ENCODE results near the gene ATG16L1. TPM values are rescaled to one million over a fixed set of nuclear protein-coding genes. Genes with fewer than 3 reads are reported as not detected.
A peak's percentile ranks its signal among the peaks of the same experiment; 100 is the strongest.

The ATG16L1 gene
- total RNA-seq (2014; rRNA removed; shearing (Covaris generic)) = 28.1 and 28.7 TPM in 2 replicates
- polyA plus RNA-seq (2015; cell fraction: cytosol; rRNA removed) = 22.4 and 25.7 TPM in 2 replicates
- 53.2 and 57.3 TPM in 2 replicates for polyA plus RNA-seq (2015; cell fraction: nucleus; rRNA removed)

DNA sequence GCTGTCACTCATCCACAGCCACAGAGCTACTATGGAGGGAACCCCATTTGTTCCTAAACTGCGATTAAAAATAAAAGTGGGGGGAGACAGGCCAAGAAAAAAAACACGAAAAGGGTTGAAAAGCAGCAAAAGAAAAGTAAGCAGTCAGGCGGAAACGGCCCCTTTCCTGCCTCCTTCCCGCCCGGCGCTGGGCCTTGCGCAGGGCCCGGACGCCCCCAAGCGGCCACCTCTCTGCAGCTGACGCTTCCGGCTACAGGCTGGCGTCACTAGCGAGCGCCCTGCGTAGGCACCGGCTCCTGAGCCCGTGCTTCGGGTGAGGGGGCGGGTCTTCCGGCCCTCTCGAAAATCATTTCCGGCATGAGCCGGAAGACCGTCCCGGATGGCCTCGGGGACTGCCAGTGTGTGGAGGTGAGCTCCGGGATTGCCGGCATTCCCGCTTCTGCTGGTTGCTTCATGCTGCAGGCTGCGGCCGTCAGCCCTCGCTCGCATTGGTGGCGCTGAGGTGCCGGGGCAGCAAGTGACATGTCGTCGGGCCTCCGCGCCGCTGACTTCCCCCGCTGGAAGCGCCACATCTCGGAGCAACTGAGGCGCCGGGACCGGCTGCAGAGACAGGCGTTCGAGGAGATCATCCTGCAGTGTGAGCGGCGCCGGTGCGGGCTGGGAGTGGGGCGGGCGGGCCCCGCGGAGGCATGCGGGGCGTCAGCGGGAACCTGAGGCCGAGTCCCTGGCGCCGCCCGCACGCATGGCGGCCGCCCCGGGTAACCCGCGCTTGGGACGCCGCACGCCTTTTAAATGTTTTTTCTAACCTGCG is at the start of gene ATG16L1:
ATG16L1 (plus strand) TSS at position 368 of the 811 bp plus-strand sequence; CDS start at position 523, 155 bp downstream.
- peak; percentile 94 for DNase-seq (ENCODE audit: low read depth, low spot score)
- in situ Hi-C loops (cut with HindIII; ENCODE audit: low pct_unique_long_range_greater_than_20kb, low sequenced_read_pairs) = no loop called here

GRCh38 chr2:233202531-233202944 is 48.9 kb upstream of the ATG16L1 start:
- in situ Hi-C loops (cut with HindIII; ENCODE audit: low pct_unique_long_range_greater_than_20kb, low sequenced_read_pairs) = no loop called here
- DNase-seq (ENCODE audit: low read depth, low spot score) = no peak

- DNase-seq (ENCODE audit: low read depth, low spot score) = no peak
- in situ Hi-C loops (cut with HindIII; ENCODE audit: low pct_unique_long_range_greater_than_20kb, low sequenced_read_pairs) = no loop called here
Observed at GRCh38 chr2:233203060-233203459, 48.4 kb upstream of the ATG16L1 start.

DNA sequence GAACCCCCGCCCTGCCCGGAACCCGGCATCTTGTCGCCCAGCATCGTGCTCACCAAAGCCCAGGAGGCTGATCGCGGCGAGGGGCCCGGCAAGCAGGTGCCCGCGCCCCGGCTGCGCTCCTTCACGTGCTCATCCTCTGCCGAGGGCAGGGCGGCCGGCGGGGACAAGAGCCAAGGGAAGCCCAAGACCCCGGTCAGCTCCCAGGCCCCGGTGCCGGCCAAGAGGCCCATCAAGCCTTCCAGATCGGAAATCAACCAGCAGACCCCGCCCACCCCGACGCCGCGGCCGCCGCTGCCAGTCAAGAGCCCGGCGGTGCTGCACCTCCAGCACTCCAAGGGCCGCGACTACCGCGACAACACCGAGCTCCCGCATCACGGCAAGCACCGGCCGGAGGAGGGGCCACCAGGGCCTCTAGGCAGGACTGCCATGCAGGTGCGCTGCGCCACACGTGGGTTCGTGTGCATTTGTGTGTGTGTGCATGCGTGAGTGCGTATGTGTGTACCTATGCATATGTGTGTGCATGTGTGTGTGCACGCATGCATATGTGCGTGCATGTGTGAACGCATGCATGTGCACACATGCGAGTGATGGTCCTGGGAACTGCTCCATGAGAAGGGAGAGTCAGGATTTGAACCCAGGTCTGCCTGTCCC is 47.1 kb upstream of the ATG16L1 start:
- in situ Hi-C loops (cut with HindIII; ENCODE audit: low pct_unique_long_range_greater_than_20kb, low sequenced_read_pairs) = no loop called here
- DNase-seq (ENCODE audit: low read depth, low spot score) = no peak

- no peak for DNase-seq (ENCODE audit: low read depth, low spot score)
- in situ Hi-C loops (cut with HindIII; ENCODE audit: low pct_unique_long_range_greater_than_20kb, low sequenced_read_pairs) = no loop called here
Observed at GRCh38 chr2:233208382-233209116, 42.9 kb upstream of the ATG16L1 start.

DNA sequence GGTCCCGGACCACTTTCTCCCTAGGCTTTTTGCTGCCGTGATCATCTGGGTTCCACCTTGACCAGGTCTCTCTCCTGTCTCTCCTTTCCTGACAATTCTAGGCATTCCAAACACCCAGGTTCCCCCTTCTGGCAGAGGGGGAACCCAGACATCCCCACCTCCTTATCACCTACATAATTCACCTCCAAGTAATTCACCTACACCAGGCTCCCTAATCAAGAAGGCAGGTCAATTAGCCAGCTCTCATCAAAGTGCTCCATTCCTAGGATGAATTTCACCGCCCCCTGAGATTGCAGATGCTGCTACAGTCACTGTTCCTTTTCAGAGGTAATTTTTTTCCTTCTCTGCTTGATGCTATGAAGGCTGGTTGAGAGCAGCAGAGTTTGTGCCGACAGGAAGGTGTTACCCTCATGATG is 42.3 kb upstream of the ATG16L1 start:
- in situ Hi-C loops (cut with HindIII; ENCODE audit: low pct_unique_long_range_greater_than_20kb, low sequenced_read_pairs) = no loop called here

DNA sequence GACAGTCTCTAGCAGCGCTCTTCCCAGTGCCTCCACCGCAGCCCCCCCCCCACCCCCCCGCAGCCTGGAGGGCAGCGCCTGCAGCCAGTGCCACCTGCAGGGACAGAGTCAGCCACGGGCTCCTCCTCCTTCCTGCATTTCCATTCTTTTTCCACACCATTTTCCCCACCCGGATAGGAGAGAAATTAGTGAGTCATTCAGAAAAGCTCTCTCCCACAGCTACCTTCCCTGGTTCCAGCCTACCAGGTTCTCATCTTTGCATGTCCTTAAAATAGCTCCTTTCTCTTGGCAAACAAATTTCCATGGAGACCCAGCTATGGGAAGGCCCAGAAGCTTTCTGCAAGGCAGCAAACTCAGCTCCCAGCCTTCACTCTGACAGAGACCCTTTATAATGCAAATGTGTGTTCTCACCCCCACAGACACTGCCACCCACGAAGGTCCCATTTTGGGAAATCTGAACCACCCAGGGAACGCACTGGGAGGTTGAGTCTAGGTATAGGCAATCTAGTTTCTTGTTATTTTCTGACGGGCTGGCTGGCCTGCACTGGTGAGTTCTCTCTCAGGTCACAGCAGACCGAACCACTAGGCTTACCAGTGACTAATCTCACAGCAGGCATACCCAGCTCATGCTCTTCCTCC is 41.8 kb upstream of the ATG16L1 start:
- DNase-seq (ENCODE audit: low read depth, low spot score) = no peak
- in situ Hi-C loops (cut with HindIII; ENCODE audit: low pct_unique_long_range_greater_than_20kb, low sequenced_read_pairs) = no loop called here

More for the DNA sequence above, 42.3 kb upstream of the ATG16L1 start:
- no peak for DNase-seq (ENCODE audit: low read depth, low spot score)

DNA sequence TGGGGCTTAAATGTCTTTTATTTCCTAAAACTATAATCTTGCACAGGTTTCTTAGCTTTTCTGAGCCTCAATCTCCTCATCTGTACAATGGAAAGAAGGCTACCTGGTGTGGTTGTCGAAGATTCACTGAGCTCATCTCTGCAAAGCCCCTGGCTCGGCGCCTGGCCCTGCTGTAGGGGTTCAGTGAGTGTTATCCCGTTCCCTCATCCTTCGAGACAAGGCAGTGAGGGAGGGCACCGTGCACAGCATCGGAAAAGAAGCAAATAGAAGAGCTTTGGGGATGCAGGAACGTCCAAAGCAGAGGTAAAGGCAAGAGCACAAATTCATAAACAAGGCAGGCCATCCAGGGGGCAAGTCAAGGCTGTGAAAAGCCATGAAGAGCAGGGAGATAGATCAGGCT is 41.2 kb upstream of the ATG16L1 start:
- no peak for DNase-seq (ENCODE audit: low read depth, low spot score)
- in situ Hi-C loops (cut with HindIII; ENCODE audit: low pct_unique_long_range_greater_than_20kb, low sequenced_read_pairs) = no loop called here

GRCh38 chr2:233210843-233211547 is 40.5 kb upstream of the ATG16L1 start:
- DNase-seq (ENCODE audit: low read depth, low spot score) = peak; percentile 72
- in situ Hi-C loops (cut with HindIII; ENCODE audit: low pct_unique_long_range_greater_than_20kb, low sequenced_read_pairs) = no loop called here

DNA sequence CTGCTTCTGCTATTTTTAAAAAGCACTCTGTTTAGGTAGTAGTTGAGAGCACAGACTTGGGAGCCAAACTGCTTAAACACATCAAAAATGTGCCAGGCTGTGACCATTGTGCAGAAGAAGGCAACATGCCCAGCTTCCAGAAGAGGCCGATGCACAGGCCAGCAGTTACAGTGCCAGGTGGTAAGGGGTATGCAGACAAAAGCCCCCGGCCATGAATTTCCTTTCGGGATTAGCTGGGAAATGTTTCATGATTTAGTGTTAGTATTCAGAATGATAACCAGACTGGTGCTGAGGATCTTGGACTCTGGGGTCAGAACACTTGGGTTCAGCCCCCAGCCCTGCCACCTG is 40.0 kb upstream of the ATG16L1 start:
- in situ Hi-C loops (cut with HindIII; ENCODE audit: low pct_unique_long_range_greater_than_20kb, low sequenced_read_pairs) = no loop called here

GRCh38 chr2:233213011-233213410 is 38.5 kb upstream of the ATG16L1 start:
- no peak for DNase-seq (ENCODE audit: low read depth, low spot score)
- in situ Hi-C loops (cut with HindIII; ENCODE audit: low pct_unique_long_range_greater_than_20kb, low sequenced_read_pairs) = no loop called here

More for the DNA sequence above, 40.0 kb upstream of the ATG16L1 start:
- DNase-seq (ENCODE audit: low read depth, low spot score) = no peak

GRCh38 chr2:233213975-233214374 is 37.5 kb upstream of the ATG16L1 start:
- no peak for DNase-seq (ENCODE audit: low read depth, low spot score)
- in situ Hi-C loops (cut with HindIII; ENCODE audit: low pct_unique_long_range_greater_than_20kb, low sequenced_read_pairs) = no loop called here

GRCh38 chr2:233217892-233218377 is 33.5 kb upstream of the ATG16L1 start:
- DNase-seq (ENCODE audit: low read depth, low spot score) = peak; percentile 20
- in situ Hi-C loops (cut with HindIII; ENCODE audit: low pct_unique_long_range_greater_than_20kb, low sequenced_read_pairs) = no loop called here

DNA sequence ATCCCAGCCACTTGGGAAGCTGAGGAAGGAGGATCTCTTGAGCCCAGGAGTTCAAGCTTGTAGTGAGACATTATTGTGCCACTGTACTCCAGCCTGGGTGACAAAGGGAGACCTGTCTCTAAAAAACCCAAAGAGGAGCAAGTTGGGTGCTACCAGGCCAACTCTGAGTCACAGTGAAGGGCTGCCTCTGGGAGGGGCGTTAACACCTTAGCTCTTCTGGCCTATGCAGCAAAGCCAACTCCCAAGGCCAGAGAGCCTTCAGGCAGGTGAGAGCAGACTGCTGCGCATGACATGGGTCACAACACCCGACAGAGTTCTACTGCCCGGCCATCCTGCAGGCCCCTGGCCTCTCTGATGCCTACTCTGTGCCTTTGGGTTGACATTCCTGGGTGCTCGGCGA is 32.6 kb upstream of the ATG16L1 start:
- in situ Hi-C loops (cut with HindIII; ENCODE audit: low pct_unique_long_range_greater_than_20kb, low sequenced_read_pairs) = no loop called here
- no peak for DNase-seq (ENCODE audit: low read depth, low spot score)

DNA sequence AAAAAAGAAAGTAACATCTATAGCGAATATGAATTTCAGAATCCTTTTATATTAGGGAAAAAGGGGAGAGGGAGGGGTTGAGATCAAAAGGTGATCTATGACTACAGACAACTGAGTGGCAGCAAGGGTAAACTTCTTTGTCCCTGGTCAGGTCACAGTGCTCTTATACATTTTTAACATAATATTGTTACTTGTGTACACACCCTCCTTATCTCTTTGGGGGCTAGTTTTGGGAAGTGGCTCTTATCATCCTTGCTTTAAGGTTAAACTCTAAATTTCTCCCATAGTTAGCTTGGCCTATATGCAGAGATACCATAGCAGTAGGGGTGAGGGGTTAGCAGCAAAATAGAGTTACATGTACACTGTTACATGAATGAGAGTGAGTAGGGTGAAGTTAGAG is 31.6 kb upstream of the ATG16L1 start:
- in situ Hi-C loops (cut with HindIII; ENCODE audit: low pct_unique_long_range_greater_than_20kb, low sequenced_read_pairs) = no loop called here

GRCh38 chr2:233221378-233222063 is 30.0 kb upstream of the ATG16L1 start:
- in situ Hi-C loops (cut with HindIII; ENCODE audit: low pct_unique_long_range_greater_than_20kb, low sequenced_read_pairs) = no loop called here
- DNase-seq (ENCODE audit: low read depth, low spot score) = no peak

More for the DNA sequence above, 31.6 kb upstream of the ATG16L1 start:
- DNase-seq (ENCODE audit: low read depth, low spot score) = no peak

Data from SK-MEL-5 (cell line).